GM21619 (cell line): Measurements from ENCODE around the gene LAS1L.
"Not testable (repeated sequence)": the region's sequence is repeated elsewhere in the genome, so short reads cannot be mapped to it uniquely, and the experiment has no call there.

Experiments
- ATAC-seq: cut with Tn5 transposase; IDR thresholded peaks from one replicate; pipeline ENCODE4 v1.9.1; 2021; ENCODE audit not compliant: unreplicated experiment

The LAS1L gene

DNA sequence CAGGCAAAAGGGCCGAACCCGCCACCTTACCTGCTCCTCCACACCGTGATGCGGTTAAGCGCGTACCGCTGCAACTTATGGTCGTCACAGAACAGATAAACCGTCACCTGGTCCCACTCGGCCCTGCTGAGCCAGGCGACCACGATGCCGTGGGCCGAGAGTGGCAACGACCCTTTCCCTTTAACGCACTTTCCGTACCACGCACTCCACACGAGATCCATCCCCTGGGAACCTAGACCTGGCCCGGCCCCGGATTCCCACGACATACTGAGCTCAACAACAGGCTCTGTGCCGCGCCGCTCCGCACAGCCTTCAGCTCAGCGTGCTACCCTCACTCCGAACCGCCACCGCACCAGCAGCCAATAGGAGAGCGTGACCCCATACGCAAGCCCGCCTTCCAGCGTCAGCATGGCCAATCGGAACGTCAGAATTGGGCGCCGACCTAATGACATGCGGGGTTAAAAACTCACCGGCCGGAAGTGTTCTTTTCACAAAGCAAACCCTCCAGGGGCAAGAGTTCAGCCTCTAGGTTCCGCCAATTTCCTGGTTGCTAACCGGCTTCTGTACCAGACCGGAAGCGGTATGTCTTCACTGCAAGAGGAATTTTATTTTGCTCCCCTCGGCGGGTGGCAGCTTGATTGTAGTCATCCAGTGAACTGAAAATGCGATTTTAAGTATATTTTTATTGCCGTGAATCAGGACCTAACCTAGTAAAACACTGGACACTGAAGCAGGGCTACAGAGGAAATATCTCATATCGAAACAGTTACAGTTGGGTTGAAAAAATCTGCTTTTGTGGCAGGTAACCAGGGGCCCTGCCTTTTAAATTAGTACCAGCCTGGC, at the start of gene LAS1L:
LAS1L (minus strand) TSS at position 338 of the 843 bp plus-strand sequence; CDS start at position 266, 72 bp downstream.
- peak; percentile 100 for ATAC-seq

DNA sequence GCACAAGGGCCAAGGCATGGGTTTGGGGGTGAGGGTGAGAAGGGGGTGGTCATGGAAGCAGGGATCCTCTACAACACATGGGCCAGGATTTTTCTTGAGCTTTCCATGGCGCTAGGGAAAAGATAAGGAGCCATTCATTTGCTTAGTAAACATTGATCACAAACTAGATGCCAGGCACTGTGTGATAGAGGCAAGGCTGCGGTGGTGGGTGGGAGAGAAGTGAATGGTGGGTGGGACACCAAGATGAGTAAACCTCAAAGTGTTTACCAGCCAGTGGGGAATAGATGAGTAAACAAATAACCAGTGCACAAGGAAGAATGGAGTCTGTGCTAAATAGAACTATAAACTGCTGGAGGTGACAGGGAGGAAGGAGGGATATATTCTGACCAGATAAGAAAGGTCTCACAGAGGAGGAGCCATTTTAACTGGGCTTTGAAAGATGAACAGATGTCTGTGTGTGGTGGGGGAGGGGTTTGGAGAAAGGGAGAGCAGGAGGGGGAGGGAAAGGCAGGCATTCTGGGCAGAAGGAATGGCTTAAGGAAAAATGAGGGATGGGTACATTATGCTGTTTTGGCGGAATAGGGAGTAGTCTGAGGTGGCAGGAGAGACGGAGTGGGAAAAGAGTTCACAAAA, 48.0 kb upstream of the LAS1L start:
- ATAC-seq: no peak

DNA sequence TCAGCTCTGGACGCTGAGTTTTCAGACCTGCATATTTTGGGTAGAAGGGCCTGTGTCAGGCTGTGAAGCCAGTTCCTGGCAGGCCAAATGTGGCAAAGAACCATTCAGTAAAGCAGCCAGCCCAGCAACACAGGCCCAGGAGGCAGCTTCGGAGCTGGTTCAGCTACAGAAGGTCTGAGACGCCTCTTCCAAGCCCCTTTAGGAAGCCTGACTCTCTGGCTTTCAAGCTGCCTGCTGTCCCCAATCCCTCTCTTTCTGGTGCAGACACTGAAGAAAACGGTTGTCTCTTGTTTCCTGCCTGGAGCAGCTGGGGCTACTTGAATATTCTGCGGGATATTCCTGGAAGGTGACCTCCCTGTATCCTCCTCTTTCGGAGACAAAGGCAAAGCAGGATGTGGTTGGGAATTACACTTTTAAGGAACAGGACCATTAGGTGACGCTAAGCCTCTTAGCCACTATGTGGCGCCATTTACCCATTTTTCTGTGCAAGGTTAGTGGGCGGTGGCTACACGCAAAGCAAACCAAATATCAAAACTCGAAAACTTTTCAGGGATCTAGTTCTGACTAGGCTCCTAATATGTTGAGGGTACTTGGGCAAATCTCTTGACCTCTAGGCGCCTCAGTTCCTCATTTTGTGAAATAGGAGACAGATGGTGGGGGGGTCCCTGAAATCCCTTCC, 47.2 kb upstream of the LAS1L start:
- peak; percentile 93 for ATAC-seq

DNA sequence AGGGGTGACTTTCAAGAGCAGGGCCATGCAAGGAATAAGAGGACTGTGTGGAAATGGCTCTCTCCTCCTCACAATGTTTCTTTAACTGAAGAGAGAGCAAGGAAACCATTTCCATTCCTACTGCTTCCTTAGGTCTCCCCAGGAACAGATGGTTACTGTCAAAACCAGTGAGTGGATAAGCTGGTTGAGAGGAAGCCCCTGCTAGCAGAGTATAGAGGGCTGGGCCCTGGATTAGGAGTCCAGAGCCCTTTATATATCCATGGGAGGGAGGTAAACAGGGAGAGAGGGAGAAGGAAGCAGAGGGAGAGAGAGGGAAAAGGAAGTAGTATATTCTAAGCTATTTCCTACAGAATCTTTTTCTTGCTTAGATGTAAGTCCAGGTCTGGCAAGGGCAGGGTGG, 43.8 kb upstream of the LAS1L start:
- ATAC-seq: no peak

DNA sequence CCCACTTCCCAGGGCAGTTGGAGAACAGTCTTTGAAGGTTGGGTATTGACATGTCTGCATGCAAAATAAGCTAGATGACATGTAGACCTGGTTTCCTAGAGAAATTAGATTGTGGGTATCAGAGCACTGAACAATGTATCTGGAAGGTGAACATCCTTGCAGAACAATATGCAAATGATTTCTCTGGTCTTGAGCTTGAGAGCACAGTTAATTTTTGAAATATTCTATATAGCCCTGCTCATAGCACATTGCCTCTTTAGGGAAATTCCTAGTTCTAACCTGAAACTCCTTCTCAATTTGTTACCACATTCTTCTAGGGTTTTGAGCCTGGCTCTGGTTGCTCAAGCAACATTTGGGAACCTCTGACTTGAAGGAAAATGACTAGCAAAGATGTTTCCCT, 41.6 kb upstream of the LAS1L start:
- no peak for ATAC-seq

DNA sequence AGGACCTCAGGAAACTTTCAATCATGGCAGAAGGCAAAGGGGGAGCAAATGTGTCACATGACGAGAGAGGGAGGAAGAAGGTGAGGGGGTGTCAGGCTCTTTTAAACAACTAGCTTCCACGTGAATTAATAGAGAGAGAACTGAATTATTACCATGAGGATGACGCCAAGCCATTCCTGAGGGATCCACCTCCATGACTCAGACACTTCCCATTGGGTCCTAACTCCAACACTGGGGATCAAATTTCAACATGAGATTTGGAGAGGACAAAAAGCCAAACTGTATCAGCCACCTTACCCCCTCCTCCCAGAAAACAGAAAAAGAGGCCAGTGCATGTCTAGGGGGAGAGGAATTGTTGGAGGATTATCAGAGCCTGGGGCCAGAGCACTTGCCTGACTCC, 40.4 kb upstream of the LAS1L start:
- no peak for ATAC-seq

DNA sequence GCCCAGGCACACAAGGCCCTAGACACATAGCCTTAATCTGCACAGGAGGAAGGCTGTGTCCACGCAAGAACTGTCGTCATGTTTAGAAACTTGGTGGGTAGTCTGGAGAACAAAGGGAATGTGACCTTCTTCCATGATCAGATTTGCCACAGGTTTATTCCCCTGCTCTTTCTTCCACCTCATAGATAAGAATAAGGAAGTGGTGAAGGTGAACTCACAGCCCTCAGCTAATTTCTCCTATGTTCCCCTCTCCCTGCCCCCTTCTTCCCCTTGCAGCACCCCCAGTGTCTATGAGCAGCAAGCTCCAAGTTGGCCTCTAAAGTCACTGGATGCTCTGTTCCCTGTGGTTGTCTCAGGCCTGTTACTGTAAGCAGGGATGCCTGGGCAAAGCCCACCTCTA, 39.8 kb upstream of the LAS1L start:
- ATAC-seq: no peak

DNA sequence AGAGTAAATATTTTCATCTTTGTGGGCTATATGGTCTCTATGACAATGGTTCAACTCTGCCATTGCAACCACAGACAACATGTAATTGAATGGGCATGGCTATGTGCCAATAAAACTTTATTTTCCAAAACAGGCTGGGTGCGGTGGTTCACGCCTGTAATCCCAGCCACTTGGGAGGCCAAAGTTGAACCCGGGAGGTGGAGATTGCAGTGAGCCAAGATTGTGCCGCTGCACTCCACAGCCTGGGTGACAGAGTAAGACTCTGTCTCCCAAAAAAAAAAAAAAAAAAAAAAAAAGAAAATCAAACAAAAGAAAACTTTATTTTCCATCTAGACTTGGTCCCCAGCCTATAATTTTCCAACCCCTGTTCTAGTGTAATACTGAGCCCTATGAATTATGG, 38.4 kb upstream of the LAS1L start:
- no peak for ATAC-seq

DNA sequence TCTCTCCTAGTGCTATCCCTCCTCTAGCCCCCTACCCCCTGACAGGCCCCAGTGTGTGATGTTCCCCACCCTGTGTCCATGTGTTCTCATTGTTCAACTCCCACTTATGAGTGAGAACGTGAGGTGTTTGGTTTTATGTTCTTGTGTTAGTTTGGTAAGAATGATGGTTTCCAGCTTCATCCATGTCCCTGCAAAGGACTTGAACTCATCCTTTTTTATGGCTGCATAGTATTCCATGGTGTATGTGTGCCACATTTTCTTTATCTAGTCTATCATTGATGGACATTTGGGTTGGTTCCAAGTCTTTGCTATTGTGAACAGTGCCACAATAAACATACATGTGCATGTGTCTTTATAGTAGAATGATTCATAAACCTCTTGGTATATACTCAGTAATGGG, 28.3 kb upstream of the LAS1L start:
- not testable (repeated sequence) for ATAC-seq

DNA sequence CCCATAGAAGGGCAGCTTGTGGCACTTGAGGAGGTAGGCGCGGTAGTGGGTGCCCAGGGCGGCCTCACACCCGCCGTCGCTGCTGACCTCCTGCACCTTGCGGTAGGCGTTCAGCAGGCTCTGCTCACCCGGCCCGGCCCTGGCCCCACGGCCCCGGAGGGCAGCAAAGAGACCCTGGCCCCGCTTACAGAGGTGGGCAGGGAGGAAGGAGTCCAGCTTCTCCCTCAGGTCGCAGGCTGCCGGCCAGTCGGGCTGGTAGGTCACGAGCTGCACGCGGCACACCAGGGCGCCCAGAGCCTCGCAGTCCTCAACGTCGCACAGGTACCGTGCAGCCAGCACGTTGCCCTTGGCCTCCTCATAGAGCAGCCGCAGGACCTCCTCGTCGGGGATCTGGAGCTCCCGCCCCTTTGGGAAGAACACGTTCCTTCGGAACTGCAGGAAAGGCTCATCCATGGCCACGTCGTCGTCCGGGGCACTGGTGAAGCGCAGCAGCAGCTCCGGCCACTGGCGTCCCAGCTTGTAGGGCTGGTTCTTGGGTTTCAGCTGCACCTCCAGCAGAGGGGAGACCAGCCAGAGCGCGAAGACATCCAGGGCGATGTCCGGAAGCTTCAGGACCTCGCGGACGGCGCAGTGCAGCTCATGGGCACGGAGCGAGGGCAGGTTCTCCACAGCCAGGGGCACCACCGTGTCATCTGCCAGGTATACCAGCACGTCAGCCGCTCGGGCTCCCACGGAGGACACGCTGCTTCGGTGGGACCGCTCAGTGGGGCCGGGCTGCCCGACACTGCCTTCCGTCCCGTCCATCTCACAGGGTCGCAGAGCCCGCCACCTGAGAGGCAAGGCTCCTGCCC, 17.1 kb upstream of the LAS1L start:
- no peak for ATAC-seq

DNA sequence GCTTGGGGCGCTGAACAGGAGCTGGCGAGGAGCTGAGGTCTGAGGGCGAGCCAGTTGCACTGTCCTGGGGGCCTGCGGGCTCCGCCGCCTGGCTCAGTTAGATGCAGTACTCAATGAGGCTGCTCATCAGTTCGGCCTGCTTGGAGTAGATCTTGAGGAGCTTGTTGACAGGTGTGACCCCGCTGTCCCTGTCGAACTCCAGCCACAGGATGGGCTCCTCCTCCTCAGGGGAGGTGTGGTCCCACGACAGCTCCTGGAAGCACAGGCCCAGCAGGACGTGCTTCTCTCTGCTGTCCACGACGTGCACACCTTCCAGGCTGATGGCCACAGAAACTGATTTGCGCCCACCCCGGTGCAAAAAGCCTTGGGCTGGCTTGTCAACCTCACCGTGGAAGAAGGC, 16.5 kb upstream of the LAS1L start:
- ATAC-seq: no peak

DNA sequence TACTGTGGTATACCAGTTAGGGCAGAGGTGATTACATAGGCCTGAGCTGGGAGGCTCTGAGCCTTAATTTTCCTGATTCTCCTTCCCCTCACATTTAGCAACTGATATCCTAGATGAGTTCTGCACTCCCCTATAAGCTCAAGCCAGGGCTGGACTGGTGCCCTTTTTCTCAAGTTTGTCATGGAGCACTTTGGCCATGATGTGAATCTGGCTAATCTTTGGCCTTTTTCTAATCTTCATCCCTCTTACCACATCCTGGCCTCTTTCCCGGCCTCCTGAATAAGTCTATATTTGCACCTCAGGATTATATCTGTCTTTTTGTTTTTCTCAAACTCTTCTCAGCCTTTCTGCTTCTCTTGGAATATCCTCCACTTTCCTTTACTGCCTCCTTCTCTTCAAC, 10.9 kb upstream of the LAS1L start:
- ATAC-seq: no peak

DNA sequence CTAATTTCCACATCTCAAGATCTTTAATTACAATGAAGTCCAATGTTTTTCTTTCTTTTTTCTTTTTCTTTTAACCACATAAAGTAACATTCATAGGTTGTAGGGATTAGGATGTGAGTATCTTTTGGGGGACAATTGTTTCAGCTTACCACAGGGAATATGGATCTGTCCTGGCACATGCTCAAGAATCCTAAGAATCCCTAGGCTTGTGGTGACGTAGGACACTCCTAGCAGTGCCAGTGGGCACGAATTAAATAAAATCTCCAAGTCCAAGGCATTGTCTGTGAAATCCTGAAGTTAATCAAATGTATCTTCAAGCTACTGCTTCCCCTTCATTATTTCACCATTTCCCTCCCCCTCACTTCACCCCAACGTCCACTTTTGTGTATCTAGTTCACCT, 2.6 kb upstream of the LAS1L start:
- no peak for ATAC-seq

DNA sequence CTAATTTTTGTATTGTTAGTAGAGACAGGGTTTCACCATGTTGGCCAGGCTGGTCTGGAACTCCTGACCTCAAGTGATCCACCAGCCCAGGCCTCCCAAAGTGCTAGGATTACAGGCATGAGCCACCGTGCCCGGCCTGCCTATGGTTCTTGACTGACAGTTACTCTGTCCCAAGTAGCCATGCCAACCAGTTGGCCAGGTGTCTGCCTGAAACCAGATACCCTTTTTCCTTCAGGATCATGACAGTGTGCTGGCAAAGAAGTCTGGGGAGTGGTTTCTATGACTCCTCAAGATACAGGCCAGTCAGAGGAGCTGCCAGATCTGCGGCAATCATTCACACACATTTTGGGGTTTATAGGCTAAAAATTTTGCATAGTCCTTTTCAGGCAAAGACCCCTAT, 1.7 kb upstream of the LAS1L start:
- no peak for ATAC-seq

DNA sequence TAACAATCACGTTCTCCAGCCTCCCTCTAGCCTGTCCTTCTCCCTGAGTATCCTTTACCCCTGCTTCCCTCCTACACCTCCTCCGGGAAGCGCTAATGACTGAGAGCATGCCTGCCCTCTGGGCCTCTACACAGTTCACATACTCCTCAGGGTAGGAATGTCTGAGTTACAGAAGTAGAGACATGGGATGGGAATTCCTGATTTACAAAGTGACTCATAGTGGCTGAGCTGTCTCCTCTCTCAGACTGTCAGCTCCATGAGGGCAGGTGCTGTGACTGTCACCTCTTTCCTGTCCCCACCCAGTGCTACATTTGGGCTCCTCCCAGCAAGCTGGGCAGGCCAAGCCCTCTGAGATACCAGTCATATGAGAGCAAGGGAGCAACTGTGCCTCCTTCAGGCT, 2.6 kb downstream of the LAS1L start:
- ATAC-seq: no peak

DNA sequence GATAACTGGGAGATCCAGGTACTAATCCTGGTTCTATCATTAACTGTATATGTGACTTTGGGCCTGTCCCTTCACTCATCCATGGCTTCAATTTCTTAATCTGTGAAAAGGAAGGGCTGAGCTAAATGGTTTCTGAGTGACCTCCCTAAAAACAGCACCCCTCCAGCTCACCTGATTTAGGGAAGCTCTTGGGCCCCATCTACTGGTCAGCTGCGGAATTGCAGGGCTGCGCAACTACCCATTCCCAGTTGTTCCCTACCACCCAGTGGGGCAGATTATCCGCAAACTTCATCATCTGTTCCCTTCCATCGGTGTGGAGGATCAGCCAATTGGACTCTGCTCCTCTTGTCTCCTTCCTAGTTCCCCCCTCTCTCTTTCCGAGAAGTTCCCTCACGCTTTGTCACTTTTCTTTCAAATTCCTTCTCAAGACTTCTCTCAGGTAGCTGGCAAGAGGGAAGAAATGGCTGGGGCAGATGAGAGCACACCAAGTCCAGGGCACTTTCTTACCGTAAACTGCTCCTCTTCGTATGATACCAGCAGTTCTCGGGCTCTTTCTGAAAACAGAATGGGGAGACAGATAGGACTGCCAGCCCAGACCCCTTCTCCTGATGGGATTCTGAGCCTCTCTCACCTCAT, 5.8 kb downstream of the LAS1L start:
- ATAC-seq: peak; percentile 57

DNA sequence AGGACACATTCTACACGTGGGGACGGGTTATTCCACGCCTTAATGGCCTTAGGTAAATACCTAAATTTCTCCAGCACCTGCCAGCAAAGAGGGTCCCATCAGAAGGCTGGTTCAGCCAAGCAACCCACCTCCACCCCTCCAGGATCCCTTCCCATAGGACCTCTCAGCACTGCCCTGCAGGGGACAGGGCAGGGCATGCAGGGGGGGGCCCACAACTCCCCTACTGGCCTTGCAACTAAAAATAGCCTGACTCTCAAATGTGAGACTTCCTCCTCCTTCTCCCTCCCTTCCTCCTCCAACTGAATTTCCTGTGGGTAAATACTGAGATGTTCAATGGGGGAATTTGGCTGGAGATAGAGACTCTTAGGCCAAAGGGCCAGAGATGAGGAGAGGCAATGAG, 6.3 kb downstream of the LAS1L start:
- ATAC-seq: no peak

DNA sequence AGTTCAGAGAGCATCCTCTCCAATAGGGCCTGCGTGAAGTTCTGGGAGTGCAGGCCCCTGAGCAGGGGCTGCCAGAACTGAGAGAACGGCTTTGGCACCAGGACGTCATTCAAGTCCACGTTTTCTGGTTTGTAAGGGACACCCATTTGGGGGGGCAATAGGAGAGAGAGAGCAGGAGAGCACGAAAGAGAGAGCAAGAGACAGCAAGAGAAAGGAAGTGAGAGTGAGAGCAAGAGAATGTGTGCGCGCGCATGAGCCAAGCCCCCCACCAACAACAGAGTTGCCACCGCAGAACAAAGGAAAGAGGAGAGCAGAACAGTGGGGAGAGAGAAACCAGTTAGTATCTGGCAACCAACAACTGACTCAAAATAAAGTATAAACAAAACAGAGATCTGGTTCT, 10.4 kb downstream of the LAS1L start:
- ATAC-seq: no peak

DNA sequence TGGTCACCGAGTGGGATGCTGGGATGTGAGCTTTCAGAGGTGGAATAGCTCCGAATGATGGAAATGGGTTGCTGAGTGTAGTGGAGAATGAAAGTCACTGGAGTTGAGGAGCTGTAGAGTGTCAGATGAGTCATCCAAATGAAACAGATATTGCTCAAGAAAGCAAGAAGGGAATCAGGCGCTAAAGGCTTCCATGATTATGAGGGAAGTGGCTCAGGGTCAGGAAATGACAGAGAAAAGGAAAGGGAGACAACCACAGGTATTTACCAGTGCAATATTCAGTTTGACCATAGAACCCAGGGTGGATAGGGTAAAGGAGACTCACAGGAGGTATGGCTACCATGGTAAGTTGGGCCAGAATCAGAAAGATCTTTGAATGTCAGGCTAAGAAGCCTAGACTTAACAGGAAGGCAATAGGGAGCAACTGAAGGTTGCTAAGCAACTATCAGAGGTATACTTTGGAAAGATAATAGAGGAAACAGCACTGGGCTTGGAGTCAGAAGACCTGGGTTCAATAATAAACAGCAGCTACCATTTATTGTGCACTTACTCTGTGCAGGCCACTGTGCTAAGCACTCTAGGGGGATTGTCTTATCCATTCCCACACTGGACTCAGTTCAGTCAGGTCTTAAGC, 11.7 kb downstream of the LAS1L start:
- ATAC-seq: no peak

DNA sequence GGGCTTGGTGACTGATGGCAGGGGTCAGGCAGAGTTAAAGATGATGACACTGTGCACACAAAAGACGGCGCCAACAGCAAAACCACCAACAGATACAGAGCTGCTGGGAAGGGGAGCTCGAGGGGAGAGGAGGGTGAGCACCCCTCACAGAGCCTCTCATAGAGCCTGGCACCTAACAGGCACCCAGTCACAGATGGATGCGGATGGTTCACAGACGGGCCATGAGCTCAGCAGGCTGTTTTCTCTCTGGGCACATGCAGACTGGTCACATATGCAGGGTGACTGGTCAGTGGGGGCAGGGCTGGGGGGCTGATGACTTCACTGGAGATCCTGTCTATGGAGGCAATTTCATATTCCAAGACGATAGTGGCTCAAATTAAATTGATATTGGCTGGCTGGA, 15.1 kb downstream of the LAS1L start:
- not testable (repeated sequence) for ATAC-seq
